Ureter (tissue), 1 donor: ENCODE data around the gene CHD9. TPM values are rescaled to one million over a fixed set of nuclear protein-coding genes. Genes with fewer than 3 reads are reported as not detected.

Experiments
- DNase-seq: peaks from one replicate; pipeline ENCODE4 v3.0.0-alpha.2; 2020; ENCODE audit warnings: low spot score
- total RNA-seq: library from RNA; stranded (reverse); gene quantifications from one replicate; pipeline ENCODE4 v1.2.4, GENCODE V29; 2023
- donor health status: DM: yes; HTN: yes; CAD: no.

CHD9 gene
- total RNA-seq, 1 donor from 2014 or later, result 135 TPM

DNA sequence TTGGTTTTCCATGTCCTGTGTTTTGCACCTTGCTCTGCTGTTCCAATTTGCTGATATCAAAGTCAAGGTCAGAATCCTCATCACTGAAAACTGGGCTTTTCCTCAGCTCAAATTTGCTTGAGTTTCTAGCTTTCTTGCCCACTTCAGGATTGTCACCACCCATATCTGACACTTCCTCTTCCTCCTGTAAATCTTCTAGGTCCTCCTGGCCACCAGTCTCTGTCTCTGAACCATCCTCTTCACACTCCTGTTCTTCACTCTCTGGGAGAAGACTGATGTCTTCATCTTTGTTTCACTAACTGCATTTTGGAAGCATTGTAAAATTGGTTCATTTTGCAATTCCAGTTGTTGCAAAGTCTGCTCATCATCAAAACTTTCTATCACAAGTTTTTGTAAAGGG is 316.0 kb downstream of the CHD9 start:
- no peak for DNase-seq

DNA sequence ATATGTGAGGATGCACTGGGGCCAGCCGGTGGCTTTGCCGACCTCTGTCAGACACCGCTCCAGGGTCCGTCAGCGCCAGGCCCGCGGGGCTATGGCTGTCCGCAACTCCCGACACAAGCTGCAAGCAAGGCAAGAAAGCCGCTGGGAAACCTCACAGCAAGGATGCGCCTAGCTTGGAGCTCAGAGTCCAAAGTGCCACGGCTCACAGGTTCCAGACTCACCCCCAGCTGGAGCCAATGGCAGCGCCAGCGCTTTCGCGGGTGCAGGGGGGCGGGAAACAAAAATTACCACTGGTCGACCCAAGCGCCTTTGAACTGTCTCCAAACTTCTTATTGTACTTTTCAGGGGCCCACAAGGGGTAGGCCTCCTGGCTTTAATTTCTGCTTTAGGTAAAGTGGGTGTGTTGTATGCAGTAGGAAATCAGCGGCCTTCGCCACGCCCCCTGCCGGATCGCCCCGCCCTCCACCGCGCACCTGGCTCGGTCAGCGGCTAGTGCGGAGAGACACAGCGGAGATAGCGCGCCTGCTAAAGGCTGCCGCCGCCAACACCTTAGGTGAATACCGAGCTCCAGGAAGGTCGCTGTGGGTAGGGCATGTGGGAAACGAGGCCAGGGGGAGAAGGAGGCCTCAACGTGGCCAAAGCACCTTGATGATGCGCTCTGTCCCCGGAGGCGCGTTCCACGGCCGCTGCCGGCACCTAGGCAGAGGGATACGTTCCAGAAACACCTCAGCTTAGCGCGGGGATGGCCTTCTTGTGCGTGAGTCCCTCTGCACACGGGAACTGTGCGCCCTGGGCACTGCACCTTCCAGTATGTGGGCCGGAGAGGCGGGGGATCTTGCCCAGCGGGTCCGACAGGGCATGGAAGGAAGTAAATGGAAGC is 318.4 kb downstream of the CHD9 start:
- peak; percentile 76 for DNase-seq

DNA sequence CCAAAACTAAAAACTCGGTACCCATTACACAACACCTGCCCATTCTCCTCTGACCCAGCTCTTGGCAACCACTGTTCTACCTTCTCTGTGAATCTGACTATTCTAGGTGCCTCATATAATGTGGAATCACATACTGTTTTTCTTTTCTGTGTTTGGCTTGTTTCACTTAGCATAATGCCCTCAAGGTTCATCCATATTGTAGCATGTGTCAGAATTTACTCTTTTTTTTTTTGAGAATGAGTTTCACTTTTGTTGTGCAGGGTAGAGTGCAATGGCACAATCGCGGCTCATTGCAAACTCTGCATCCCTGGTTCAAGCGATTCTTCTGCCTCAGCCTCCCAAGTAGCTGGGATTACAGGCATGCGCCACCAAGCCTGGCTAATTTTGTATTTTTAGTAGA is 320.0 kb downstream of the CHD9 start:
- no peak for DNase-seq

DNA sequence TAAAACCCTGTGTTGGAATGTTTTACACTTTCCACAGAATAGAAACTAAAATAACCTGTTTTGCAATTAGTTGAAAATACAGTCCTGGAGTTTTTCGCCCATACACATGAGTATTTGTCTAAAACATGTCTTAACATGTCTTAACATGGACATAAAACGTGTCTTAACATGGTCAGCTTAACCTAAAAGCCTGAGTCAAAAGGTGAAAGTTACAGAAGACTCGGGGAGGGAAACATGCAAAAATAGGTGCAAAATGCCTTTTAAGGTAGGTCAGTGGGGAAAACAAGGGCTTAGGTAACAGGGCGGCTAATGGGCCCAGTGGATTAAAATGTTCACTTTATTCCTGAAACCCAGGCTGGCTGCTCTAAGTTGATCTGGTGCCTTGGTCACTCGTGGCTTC is 323.3 kb downstream of the CHD9 start:
- no peak for DNase-seq

Other genes starting within 250 kb of the CHD9 start
- gene CHD9NB, start 2.1 kb upstream of the CHD9 start, total RNA-seq, result 2.2 TPM